Measurements from ENCODE around the gene HDHD3.
"Not testable (repeated sequence)": the region's sequence is repeated elsewhere in the genome, so short reads cannot be mapped to it uniquely, and the experiment has no call there.

Gene HDHD3

GRCh38 chr9:113389451-113389850, 12.7 kb upstream of the HDHD3 start:
- DNase-seq (ENCODE audit: low read depth) = no peak
- no peak for TF ChIP-seq CTCF (conservative IDR thresholded peaks at IDR 0.05; ENCODE audit: low read length)
- H3K4me3 ChIP-seq (ENCODE audit: low read length) = no peak overlapping the region

GRCh38 chr9:113388833-113389232, 12.0 kb upstream of the HDHD3 start:
- H3K4me3 ChIP-seq (ENCODE audit: low read length) = no peak overlapping the region
- no peak for TF ChIP-seq CTCF (conservative IDR thresholded peaks at IDR 0.05; ENCODE audit: low read length)
- DNase-seq (ENCODE audit: low read depth) = no peak

GRCh38 chr9:113387560-113388230, 10.9 kb upstream of the HDHD3 start:
- no peak overlapping the region for H3K4me3 ChIP-seq (ENCODE audit: low read length)
- DNase-seq (ENCODE audit: low read depth) = no peak
- TF ChIP-seq CTCF (conservative IDR thresholded peaks at IDR 0.05; ENCODE audit: low read length) = no peak

GRCh38 chr9:113386571-113387393, 10.0 kb upstream of the HDHD3 start:
- TF ChIP-seq CTCF (conservative IDR thresholded peaks at IDR 0.05; ENCODE audit: low read length) = no peak
- DNase-seq (ENCODE audit: low read depth) = no peak
- no peak overlapping the region for H3K4me3 ChIP-seq (ENCODE audit: low read length)

GRCh38 chr9:113381909-113382411, 5.2 kb upstream of the HDHD3 start:
- TF ChIP-seq CTCF (conservative IDR thresholded peaks at IDR 0.05; ENCODE audit: low read length) = no peak
- no peak for DNase-seq (ENCODE audit: low read depth)
- no peak overlapping the region for H3K4me3 ChIP-seq (ENCODE audit: low read length)

- not testable (repeated sequence) for DNase-seq (ENCODE audit: low read depth); H3K4me3 ChIP-seq (ENCODE audit: low read length)
Observed at GRCh38 chr9:113381441-113381840, 4.7 kb upstream of the HDHD3 start.

- no peak overlapping the region for H3K4me3 ChIP-seq (ENCODE audit: low read length)
- no peak for TF ChIP-seq CTCF (conservative IDR thresholded peaks at IDR 0.05; ENCODE audit: low read length)
- DNase-seq (ENCODE audit: low read depth) = no peak
Observed at GRCh38 chr9:113380869-113381378, 4.1 kb upstream of the HDHD3 start.

GRCh38 chr9:113379829-113380210, 3.0 kb upstream of the HDHD3 start:
- DNase-seq (ENCODE audit: low read depth) = not testable (repeated sequence)

GRCh38 chr9:113379094-113379828, 2.5 kb upstream of the HDHD3 start:
- not testable (repeated sequence) for DNase-seq (ENCODE audit: low read depth); H3K4me3 ChIP-seq (ENCODE audit: low read length)

More at GRCh38 chr9:113379829-113380210, 3.0 kb upstream of the HDHD3 start:
- not testable (repeated sequence) for H3K4me3 ChIP-seq (ENCODE audit: low read length)

All from AG10803 (cell line).